Panc1 (cell line): Measurements from ENCODE around the gene DUT. TPM values are rescaled to one million over a fixed set of nuclear protein-coding genes. Genes with fewer than 3 reads are reported as not detected.

Experiments used
- ATAC-seq: fragments of 200-7000 bp; cut with Tn5 transposase; 2 replicates; pipeline ENCODE4 v1.9.1; 2020; ENCODE audit warnings: mild to moderate bottlenecking, moderate library complexity
- BruUV-seq: library from RNA; stranded (reverse); fragments of 400-500 nt; replicated peaks from 2 replicates; lab custom pipeline; 2021; lab: Mats Ljungman, UMichigan
- CTCF ChIA-PET: fragments of 300-600 bp; sonication (Branson Sonifier 250); formaldehyde crosslinking; loops from one replicate; lab custom pipeline; 2022; ENCODE audit warnings: antibody characterized with exemption; lab: Charles Lee
- POLR2A ChIA-PET: fragments of 300-600 bp; sonication (Branson Sonifier 250); formaldehyde crosslinking; loops from one replicate; lab custom pipeline; 2022; ENCODE audit warnings: antibody characterized with exemption; lab: Charles Lee
- DNase-seq: peaks from one replicate; pipeline ENCODE4 v3.0.0-alpha.2; 2010; ENCODE audit warnings: low read depth, low spot score
- H3K27ac ChIP-seq: 2 replicates; pipeline ENCODE4 v1.5.1; 2011; ENCODE audit warnings: mild to moderate bottlenecking, low read length, inconsistent platforms
- H3K27me3 ChIP-seq: fragments of 200-500 bp; sonication (Bioruptor generic); 2 replicates; pipeline ENCODE4 v1.6.0; 2014; ENCODE audit warnings: low read length, inconsistent platforms; ENCODE audit not compliant: control insufficient read depth, insufficient read depth
- H3K36me3 ChIP-seq: fragments of 200-500 bp; sonication (Bioruptor generic); 2 replicates; pipeline ENCODE4 v1.5.1; 2014; ENCODE audit warnings: inconsistent platforms, mild to moderate bottlenecking, low read length, moderate library complexity; ENCODE audit not compliant: control insufficient read depth, insufficient read depth
- H3K4me1 ChIP-seq: 2 replicates; pipeline ENCODE4 v1.5.1; 2011; ENCODE audit warnings: inconsistent platforms, mild to moderate bottlenecking, low read length, moderate library complexity; ENCODE audit not compliant: control insufficient read depth, insufficient read depth
- H3K4me3 ChIP-seq, 2 experiments: 2 replicates each; pipeline ENCODE4 v1.5.1; 2011 to 2012; ENCODE audit warnings: low read depth in 2 of 2, low read length in 2 of 2, mild to moderate bottlenecking in 2 of 2, inconsistent platforms in 1 of 2, moderate library complexity in 1 of 2
- H3K9me3 ChIP-seq: fragments of 200-500 bp; sonication (Bioruptor generic); 2 replicates; pipeline ENCODE4 v1.5.1; 2014; ENCODE audit warnings: low read depth, mild to moderate bottlenecking, inconsistent platforms, low read length, moderate library complexity; ENCODE audit not compliant: control insufficient read depth, insufficient read depth
- CTCF ChIP-seq: fragments of 450-650 bp; IDR thresholded peaks from 2 replicates; pipeline ENCODE4 v1.5.1; 2017; ENCODE audit warnings: mild to moderate bottlenecking
- POLR2AphosphoS5 ChIP-seq: IDR thresholded peaks from 2 replicates; pipeline ENCODE4 v1.6.1; 2012; ENCODE audit warnings: mild to moderate bottlenecking, low read depth, low read length, moderate library complexity
- REST ChIP-seq, 2 experiments: IDR thresholded peaks; 2 replicates each; pipeline ENCODE4 v1.6.1; 2011 to 2012; ENCODE audit warnings: low read depth in 2 of 2, control low read depth in 1 of 2, low read length in 1 of 2, mild to moderate bottlenecking in 1 of 2, moderate library complexity in 1 of 2; ENCODE audit not compliant: insufficient read depth in 1 of 2
- SIN3A ChIP-seq: IDR thresholded peaks from 2 replicates; pipeline ENCODE4 v1.6.1; 2012; ENCODE audit warnings: low read depth, mild to moderate bottlenecking, low read length, moderate library complexity, borderline replicate concordance; ENCODE audit not compliant: insufficient read depth
- TCF7L2 ChIP-seq: IDR thresholded peaks from 2 replicates; pipeline ENCODE4 v1.6.1; 2011; ENCODE audit warnings: mild to moderate bottlenecking, low read depth, low read length, inconsistent platforms
- in situ Hi-C: cut with HindIII; loops from 2 replicates; pipeline ENCODE4 v1.10.0; 2016; ENCODE audit warnings: low sequenced_read_pairs, low pct_unique_long_range_greater_than_20kb
- intact Hi-C: fragments of 100-400 bp; cut with micrococcal nuclease; formaldehyde crosslinking; loops from one replicate; pipeline ENCODE4 v1.10.0; 2022; ENCODE audit not compliant: unreplicated experiment
- total RNA-seq: library from RNA; stranded (reverse); gene quantifications from one replicate; pipeline ENCODE4 v1.2.1, GENCODE V29; 2021; ENCODE audit not compliant: unreplicated experiment

Gene DUT
- total RNA-seq, 1 experiment from 2014 or later, result 220 TPM

GRCh38 chr15:48385031-48385830 lies 54.0 kb downstream of the DUT start:
- POLR2A ChIA-PET, result interaction anchor here (0.6 kb wide), 1 partner anchor 36 kb away, joined by 5 read pairs; no protein-coding TSS in a partner anchor
- intact Hi-C loops, result no loop called here
- Histone ChIP-seq H3K4me3 (no peak overlapping the region), H3K9me3 (no peaks in the 10 kb centered on the region), H3K36me3 (no peaks in the 10 kb centered on the region), H3K27ac (no peak overlapping the region), H3K27me3 (no peaks in the 10 kb centered on the region; the same call in 1 of the 2 replicates), H3K4me1 (no peaks in the 10 kb centered on the region)
- ATAC-seq, result no peak
- no TSS peak for BruUV-seq
- CTCF ChIA-PET, result no interaction called here
- in situ Hi-C loops, result no loop called here
- DNase-seq, result no peak
- no peak for TF ChIP-seq REST (IDR thresholded peaks at IDR 0.05; ENCODE audit: insufficient read depth in 1 of 2, low read depth in 2 of 2, low read length in 1 of 2)
- no peak for TF ChIP-seq CTCF
- no peak for TF ChIP-seq SIN3A
- TF ChIP-seq POLR2AphosphoS5, result no peak
- no peak for TF ChIP-seq TCF7L2

GRCh38 chr15:48388016-48388851 lies 57.0 kb downstream of the DUT start:
- in situ Hi-C loops, result no loop called here
- intact Hi-C loops, result no loop called here
- BruUV-seq, result no TSS peak
- no peaks in the 10 kb centered on the region for H3K9me3 ChIP-seq
- H3K27me3 ChIP-seq, result no peaks in the 10 kb centered on the region
- no peaks in the 10 kb centered on the region for H3K4me1 ChIP-seq
- POLR2A ChIA-PET, result no interaction called here
- CTCF ChIA-PET, result no interaction called here
- ATAC-seq (no peak), DNase-seq (no peak)
- H3K36me3 ChIP-seq, result no peaks in the 10 kb centered on the region
- no peak for TF ChIP-seq CTCF
- no peak for TF ChIP-seq TCF7L2
- no peak overlapping the region for H3K27ac ChIP-seq
- no peak overlapping the region for H3K4me3 ChIP-seq
